ENCODE results near the gene EIF3D. TPM values are rescaled to one million over a fixed set of nuclear protein-coding genes. Genes with fewer than 3 reads are reported as not detected.
A peak's percentile ranks its signal among the peaks of the same experiment; 100 is the strongest.

The EIF3D gene
- total and polyA plus RNA-seq, 2 of the 13 experiments (the other 11 are each of a cell fraction or from before 2014, with no cell fraction given), result 118 to 274 TPM

- TF ChIP-seq ZUFSP (CRISPR knock-in tag; IDR thresholded peaks at IDR 0.05; ENCODE audit: borderline replicate concordance), result no peak
- TF ChIP-seq TEAD2 (CRISPR knock-in tag; IDR thresholded peaks at IDR 0.05), result 0 out of 2 replicates have a peak, but pooled peaks have one; percentile 35
- no peak; the same call in 1 of the 2 replicates for TF ChIP-seq ZNF776 (CRISPR knock-in tag; IDR thresholded peaks at IDR 0.05)
- peak; percentile 85; the same call in 1 of the 2 replicates for TF ChIP-seq HMGXB3 (CRISPR knock-in tag; IDR thresholded peaks at IDR 0.05; ENCODE audit: borderline replicate concordance)
- TF ChIP-seq ZNF382 (CRISPR knock-in tag; IDR thresholded peaks at IDR 0.05; ENCODE audit: borderline replicate concordance), result no peak
- no peak for TF ChIP-seq ZBTB7A (CRISPR knock-in tag; IDR thresholded peaks at IDR 0.05)
- no peak for TF ChIP-seq ZNF20 (CRISPR knock-in tag; IDR thresholded peaks at IDR 0.05)
- TF ChIP-seq ZNF136 (CRISPR knock-in tag; IDR thresholded peaks at IDR 0.05; ENCODE audit: low read depth), result 0 out of 2 replicates have a peak, but pooled peaks have one; percentile 61
- TF ChIP-seq ZBTB49 (CRISPR knock-in tag; IDR thresholded peaks at IDR 0.05; ENCODE audit: borderline replicate concordance), result no peak
- no peak for TF ChIP-seq LRRFIP1 (CRISPR knock-in tag; conservative IDR thresholded peaks at IDR 0.05)
- TF ChIP-seq NR2C2 (CRISPR knock-in tag; IDR thresholded peaks at IDR 0.05; ENCODE audit: borderline replicate concordance), result peak; percentile 94
- peak; percentile 37; the same call in 1 of the 2 replicates for TF ChIP-seq SUZ12 (IDR thresholded peaks at IDR 0.05; ENCODE audit: low read depth, low read length)
- no peak for TF ChIP-seq ZNF10 (CRISPR knock-in tag; IDR thresholded peaks at IDR 0.05; ENCODE audit: borderline replicate concordance, low read depth)
- peak; percentile 33; the same call in 1 of the 2 replicates for TF ChIP-seq SMAD3 (CRISPR knock-in tag; IDR thresholded peaks at IDR 0.05)
Measured at GRCh38 chr22:36528795-36529751, at the start of gene EIF3D (continued).
